Measurements from ENCODE around the gene TTC21B. TPM values are rescaled to one million over a fixed set of nuclear protein-coding genes. Genes with fewer than 3 reads are reported as not detected.

Gene TTC21B
- total and polyA plus RNA-seq, 2 donors from 2014 or later = 8.4 to 15.2 TPM

- Histone ChIP-seq H3K4me3 (ENCODE audit: low read length in 3 of 3) (no peak overlapping the region), H3K36me3 (ENCODE audit: control insufficient read depth in 2 of 3, insufficient read depth in 3 of 3, low read length in 3 of 3) (no peaks in the 10 kb centered on the region), H3K9ac (ENCODE audit: low read length in 3 of 3) (no peak overlapping the region), H3K27ac (ENCODE audit: low read depth in 2 of 2, low read length in 2 of 2) (no peak overlapping the region), H3K27me3 (ENCODE audit: control insufficient read depth, insufficient read depth, low read length) (no peaks in the 10 kb centered on the region), H3K4me1 (ENCODE audit: control insufficient read depth in 2 of 3, insufficient read depth in 2 of 3, low read depth in 1 of 3, low read length in 3 of 3) (peaks cover 0 to 10% (median 0%) of the 10 kb centered on the region in 3 donors), H3K9me3 (ENCODE audit: control insufficient read depth in 2 of 3, insufficient read depth in 1 of 3, low read length in 3 of 3) (no peaks in the 10 kb centered on the region)
- no peak for FAIRE-seq
- intact Hi-C loops (cut with DNase I) = no loop called here
- no peak for TF ChIP-seq CTCF (IDR thresholded peaks at IDR 0.05; ENCODE audit: borderline replicate concordance, extremely low read depth, insufficient read depth)
- DNase-seq = no peak
These were observed 4.9 kb upstream of the TTC21B start for GRCh38 chr2:165958313-165958960.

DNA sequence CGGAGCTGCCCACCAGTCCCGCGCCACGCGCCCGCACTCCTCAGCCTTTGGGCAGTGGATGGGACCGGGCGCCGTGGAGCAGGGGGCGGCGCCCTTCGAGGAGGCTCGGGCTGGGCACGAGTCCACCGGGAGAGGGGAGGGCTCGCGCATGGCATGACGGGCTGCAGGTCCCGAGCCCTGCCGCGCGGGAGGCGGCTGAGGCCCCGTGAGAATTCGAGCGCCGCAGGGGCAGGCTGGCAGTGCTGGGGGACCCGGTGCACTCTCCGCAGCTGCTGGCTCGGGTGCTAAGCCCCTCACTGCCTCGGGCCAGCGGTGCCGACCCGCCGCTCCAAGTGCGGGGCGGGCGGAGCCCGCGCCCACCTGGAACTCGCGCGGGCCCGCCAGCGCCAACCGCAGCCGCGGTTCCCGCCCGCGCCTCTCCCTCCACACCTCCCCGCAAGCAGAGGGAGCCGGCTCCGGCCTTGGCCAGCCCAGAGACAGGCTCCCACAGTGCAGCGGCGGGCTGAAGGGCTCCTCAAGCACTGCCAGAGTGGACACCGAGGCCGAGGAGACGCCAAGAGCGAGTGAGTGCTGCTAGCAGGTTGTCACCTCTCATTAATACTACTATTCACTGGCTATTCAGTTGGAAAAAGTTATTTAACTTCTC is 3.6 kb upstream of the TTC21B start:
- H3K27me3 ChIP-seq (ENCODE audit: control insufficient read depth, insufficient read depth, low read length) = no peaks in the 10 kb centered on the region
- H3K4me1 ChIP-seq (ENCODE audit: control insufficient read depth in 2 of 3, insufficient read depth in 2 of 3, low read depth in 1 of 3, low read length in 3 of 3) = peaks cover 0 to 13% (median 5%) of the 10 kb centered on the region in 3 donors
- intact Hi-C loops (cut with DNase I) = no loop called here
- H3K36me3 ChIP-seq (ENCODE audit: control insufficient read depth in 2 of 3, insufficient read depth in 3 of 3, low read length in 3 of 3) = no peaks in the 10 kb centered on the region
- H3K9ac ChIP-seq (ENCODE audit: low read length in 3 of 3) = no peak overlapping the region
- no peak for TF ChIP-seq CTCF (IDR thresholded peaks at IDR 0.05; ENCODE audit: borderline replicate concordance, extremely low read depth, insufficient read depth)
- H3K27ac ChIP-seq (ENCODE audit: low read depth in 2 of 2, low read length in 2 of 2) = no peak overlapping the region
- no peaks in the 10 kb centered on the region for H3K9me3 ChIP-seq (ENCODE audit: control insufficient read depth in 2 of 3, insufficient read depth in 1 of 3, low read length in 3 of 3)
- H3K4me3 ChIP-seq (ENCODE audit: low read length in 3 of 3) = no peak overlapping the region
- DNase-seq = peak in 1 of 5 donors; percentile 72
- FAIRE-seq = no peak

- intact Hi-C loops (cut with DNase I) = no loop called here
- peaks cover 0 to 8% (median 0%) of the 10 kb centered on the region in 3 donors for H3K36me3 ChIP-seq (ENCODE audit: control insufficient read depth in 2 of 3, insufficient read depth in 3 of 3, low read length in 3 of 3)
- no peaks in the 10 kb centered on the region for H3K27me3 ChIP-seq (ENCODE audit: control insufficient read depth, insufficient read depth, low read length)
- H3K4me3 ChIP-seq (ENCODE audit: low read length in 3 of 3) = peak overlapping the region; percentile 82 to 93 (median 84)
- no peaks in the 10 kb centered on the region for H3K9me3 ChIP-seq (ENCODE audit: control insufficient read depth in 2 of 3, insufficient read depth in 1 of 3, low read length in 3 of 3)
- no peak for TF ChIP-seq CTCF (IDR thresholded peaks at IDR 0.05; ENCODE audit: borderline replicate concordance, extremely low read depth, insufficient read depth)
- H3K27ac ChIP-seq (ENCODE audit: low read depth in 2 of 2, low read length in 2 of 2) = peak overlapping the region; percentile 68 to 70
- peaks cover 0 to 13% (median 7%) of the 10 kb centered on the region in 3 donors for H3K4me1 ChIP-seq (ENCODE audit: control insufficient read depth in 2 of 3, insufficient read depth in 2 of 3, low read depth in 1 of 3, low read length in 3 of 3)
- FAIRE-seq (no peak), DNase-seq (no peak)
- H3K9ac ChIP-seq (ENCODE audit: low read length in 3 of 3) = peak overlapping the region; percentile 50 to 78 (median 52)
These were observed 296 bp downstream of the TTC21B start for GRCh38 chr2:165953306-165953654.

Data from kidney (tissue), 14 donors.